ENCODE results near the gene RIN3.
"Not testable (repeated sequence)": the region's sequence is repeated elsewhere in the genome, so short reads cannot be mapped to it uniquely, and the experiment has no call there.

RIN3 gene

GRCh38 chr14:92675976-92676375, 162.4 kb downstream of the RIN3 start:
- TF ChIP-seq CTCF (conservative IDR thresholded peaks at IDR 0.05; ENCODE audit: low read depth), result no peak
- no peak for DNase-seq (ENCODE audit: low spot score)
- ChIA-PET CTCF (no interaction called here), POLR2A (ENCODE audit: low non-redundant PET) (no interaction called here)
- H3K27ac ChIP-seq, result no peak overlapping the region

GRCh38 chr14:92676403-92677086, 163.0 kb downstream of the RIN3 start:
- CTCF ChIA-PET, result interaction anchor here (0.9 to 1.4 kb wide), 2 partner anchors 10 to 13 kb away, joined by 3 to 8 read pairs; no protein-coding TSS in a partner anchor

GRCh38 chr14:92677087-92677668, 163.6 kb downstream of the RIN3 start:
- ChIA-PET POLR2A (ENCODE audit: low non-redundant PET) (no interaction called here), CTCF (interaction anchor here (0.7 to 1.4 kb wide), 4 partner anchors 10 to 1505 kb away, joined by 3 to 8 read pairs (median 4); no protein-coding TSS in a partner anchor)
- DNase-seq (ENCODE audit: low spot score), result no peak
- no peak for TF ChIP-seq CTCF (conservative IDR thresholded peaks at IDR 0.05; ENCODE audit: low read depth)
- no peak overlapping the region for H3K27ac ChIP-seq

More at GRCh38 chr14:92676403-92677086, 163.0 kb downstream of the RIN3 start:
- POLR2A ChIA-PET (ENCODE audit: low non-redundant PET), result no interaction called here
- no peak for DNase-seq (ENCODE audit: low spot score)
- TF ChIP-seq CTCF (conservative IDR thresholded peaks at IDR 0.05; ENCODE audit: low read depth), result no peak
- no peak overlapping the region for H3K27ac ChIP-seq

- TF ChIP-seq CTCF (conservative IDR thresholded peaks at IDR 0.05; ENCODE audit: low read depth), result no peak
- no peak overlapping the region for H3K27ac ChIP-seq
- ChIA-PET POLR2A (ENCODE audit: low non-redundant PET) (no interaction called here), CTCF (no interaction called here)
- DNase-seq (ENCODE audit: low spot score), result no peak
Measured at GRCh38 chr14:92677955-92678354, 164.4 kb downstream of the RIN3 start.

GRCh38 chr14:92678766-92679165, 165.2 kb downstream of the RIN3 start:
- ChIA-PET CTCF (no interaction called here), POLR2A (ENCODE audit: low non-redundant PET) (no interaction called here)
- DNase-seq (ENCODE audit: low spot score), result no peak
- no peak for TF ChIP-seq CTCF (conservative IDR thresholded peaks at IDR 0.05; ENCODE audit: low read depth)
- H3K27ac ChIP-seq, result no peak overlapping the region

GRCh38 chr14:92679246-92679645, 165.7 kb downstream of the RIN3 start:
- TF ChIP-seq CTCF (conservative IDR thresholded peaks at IDR 0.05; ENCODE audit: low read depth), result no peak
- H3K27ac ChIP-seq, result no peak overlapping the region
- ChIA-PET POLR2A (ENCODE audit: low non-redundant PET) (no interaction called here), CTCF (no interaction called here)
- DNase-seq (ENCODE audit: low spot score), result no peak

- CTCF ChIA-PET, result interaction anchor here (0.5 to 1.4 kb wide), 4 partner anchors 10 to 182 kb away, joined by 3 to 5 read pairs (median 3); no protein-coding TSS in a partner anchor
- DNase-seq (ENCODE audit: low spot score); POLR2A ChIA-PET (ENCODE audit: low non-redundant PET); H3K27ac ChIP-seq: not testable (repeated sequence)
Measured at GRCh38 chr14:92680330-92680729, 166.7 kb downstream of the RIN3 start.
